Measurements from ENCODE around the gene GAS6. TPM values are rescaled to one million over a fixed set of nuclear protein-coding genes. Genes with fewer than 3 reads are reported as not detected.
"Not testable (repeated sequence)": the region's sequence is repeated elsewhere in the genome, so short reads cannot be mapped to it uniquely, and the experiment has no call there.

GAS6 gene
- polyA plus RNA-seq, 4 donors: 23.6 to 57.1 (median 29.3) TPM

DNA sequence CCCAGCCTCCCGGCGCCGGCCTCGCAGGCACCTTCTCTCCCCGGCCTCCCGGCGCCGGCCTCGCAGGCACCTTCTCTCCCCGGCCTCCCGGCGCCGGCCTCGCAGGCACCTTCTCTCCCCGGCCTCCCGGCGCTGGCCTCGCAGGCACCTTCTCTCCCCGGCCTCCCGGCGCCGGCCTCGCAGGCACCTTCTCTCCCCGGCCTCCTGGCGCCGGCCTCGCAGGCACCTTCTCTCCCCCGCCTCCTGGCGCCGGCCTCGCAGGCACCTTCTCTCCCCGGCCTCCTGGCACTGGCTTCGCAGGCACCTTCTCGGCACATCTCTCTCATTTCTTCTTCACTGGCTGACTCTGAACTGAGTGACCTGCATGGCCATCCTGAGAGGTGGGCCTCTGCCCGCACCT is 37.4 kb downstream of the GAS6 start:
- DNase-seq (ENCODE audit: low read depth in 4 of 4, low spot score in 3 of 4): not testable (repeated sequence)

DNA sequence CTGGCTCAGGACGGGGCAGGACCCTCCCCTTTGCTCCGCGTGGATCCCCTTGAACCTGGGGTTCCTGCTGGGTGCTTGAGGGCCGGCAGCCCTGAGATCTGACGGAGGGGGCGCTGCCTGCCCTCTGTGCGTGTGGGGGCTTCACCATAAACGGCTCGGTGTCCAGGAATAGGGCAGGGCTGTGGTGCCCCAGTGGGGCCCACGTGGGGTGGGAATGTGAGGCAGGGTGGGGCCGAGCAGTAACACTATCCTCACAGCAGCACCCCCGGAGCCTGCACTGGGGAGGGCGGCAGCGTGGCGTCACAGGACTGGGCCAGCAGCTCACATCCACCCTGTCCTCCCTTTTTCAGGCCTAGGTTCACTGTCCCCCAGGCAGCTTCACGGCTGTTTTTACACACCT is 38.0 kb downstream of the GAS6 start:
- no peak for DNase-seq (ENCODE audit: low read depth in 4 of 4, low spot score in 3 of 4)

DNA sequence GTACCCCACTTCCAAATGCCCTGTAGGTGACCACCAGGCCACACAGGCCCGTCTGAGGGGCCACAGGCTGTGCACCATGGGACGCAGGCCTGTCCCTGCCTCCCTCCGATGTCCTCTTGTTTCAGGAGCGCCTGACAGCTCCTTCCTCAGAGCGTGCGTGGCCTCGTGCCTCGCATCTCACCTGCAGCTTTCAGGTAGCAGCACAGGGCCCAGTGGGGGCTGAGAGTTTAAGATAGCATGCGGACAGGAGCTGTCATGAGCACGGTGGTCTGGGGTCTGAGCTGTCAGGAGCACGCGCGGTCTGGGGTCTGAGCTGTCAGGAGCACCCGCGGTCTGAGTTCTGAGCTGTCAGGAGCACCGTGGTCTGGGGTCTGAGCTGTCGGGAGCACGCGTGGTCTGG is 40.1 kb downstream of the GAS6 start:
- no peak for DNase-seq (ENCODE audit: low read depth in 4 of 4, low spot score in 3 of 4)

- no peak for DNase-seq (ENCODE audit: low read depth in 4 of 4, low spot score in 3 of 4)
Measured at GRCh38 chr13:113822956-113823744, 40.7 kb downstream of the GAS6 start.

- DNase-seq (ENCODE audit: low read depth in 4 of 4, low spot score in 3 of 4): no peak
Measured at GRCh38 chr13:113822266-113822665, 41.6 kb downstream of the GAS6 start.

DNA sequence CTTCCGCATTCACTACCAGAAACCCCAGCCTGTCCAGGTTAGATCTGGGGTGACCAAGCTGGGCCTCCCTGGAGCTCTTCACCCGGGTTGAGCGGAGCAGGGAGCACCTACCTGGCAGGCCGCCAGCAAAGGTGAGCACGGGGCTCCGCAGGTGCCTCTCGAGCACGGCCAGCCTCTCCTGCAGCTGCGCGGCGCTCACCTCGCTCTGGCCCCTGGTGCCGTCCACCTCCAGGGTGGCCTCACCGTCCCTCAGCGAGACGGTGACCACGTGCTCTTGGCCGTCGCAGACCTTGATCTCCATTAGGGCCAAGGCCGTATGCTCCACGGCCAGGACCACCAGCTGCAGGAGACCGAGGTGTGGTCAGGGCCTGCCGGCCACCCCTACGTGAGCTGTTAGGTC is 42.0 kb downstream of the GAS6 start:
- DNase-seq (ENCODE audit: low read depth in 4 of 4, low spot score in 3 of 4): no peak

- DNase-seq (ENCODE audit: low read depth in 4 of 4, low spot score in 3 of 4): no peak
Measured at GRCh38 chr13:113820813-113821651, 42.8 kb downstream of the GAS6 start.

DNA sequence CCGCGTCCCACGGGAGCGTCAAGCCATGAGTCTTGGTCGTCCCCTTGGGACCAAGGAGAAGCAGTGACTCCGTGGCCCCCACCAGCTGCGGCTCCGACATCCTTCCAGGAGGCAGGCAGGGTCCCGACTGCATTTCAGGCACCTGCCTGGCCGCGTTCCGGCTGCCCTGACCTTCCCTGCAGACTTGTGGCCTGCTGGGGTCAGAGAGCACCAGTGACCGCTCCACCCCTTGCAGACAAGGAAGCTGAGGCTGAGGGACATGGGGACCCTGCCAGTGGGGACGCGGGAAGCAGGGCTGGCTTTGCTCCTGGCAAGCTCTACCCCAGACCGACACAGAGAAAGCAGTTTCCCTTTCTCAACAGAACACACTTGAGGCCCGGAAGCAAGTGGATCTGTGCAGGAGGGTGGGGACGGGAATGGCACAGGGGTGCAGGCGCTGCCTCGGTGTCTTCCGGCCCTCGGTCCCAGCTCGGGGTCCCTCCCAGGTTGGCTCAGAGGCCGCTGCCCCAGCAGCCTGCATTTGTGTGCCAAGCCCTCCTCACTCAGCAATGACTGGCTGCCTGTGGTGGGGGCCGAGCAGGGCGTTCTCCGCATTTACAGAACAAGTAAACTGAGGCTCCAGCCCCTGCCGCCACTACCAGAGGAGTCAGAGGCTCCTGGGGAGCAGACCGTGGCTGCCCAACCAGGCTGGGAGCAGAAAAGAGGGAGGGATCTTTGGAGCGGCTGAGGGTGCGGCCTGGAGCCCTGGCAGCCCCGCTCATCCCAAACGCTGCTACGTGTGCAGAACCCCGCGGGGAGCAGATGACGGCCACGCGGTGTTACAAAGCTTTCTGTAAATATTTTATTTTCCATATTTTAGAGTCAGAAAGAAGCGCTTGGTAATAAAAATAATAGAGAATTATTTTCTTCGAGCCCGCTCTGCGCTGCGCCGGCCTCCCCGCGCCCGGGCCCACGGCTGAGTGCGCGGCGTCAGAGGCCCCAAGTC is 43.9 kb downstream of the GAS6 start:
- no peak for DNase-seq (ENCODE audit: low read depth in 4 of 4, low spot score in 3 of 4)

DNA sequence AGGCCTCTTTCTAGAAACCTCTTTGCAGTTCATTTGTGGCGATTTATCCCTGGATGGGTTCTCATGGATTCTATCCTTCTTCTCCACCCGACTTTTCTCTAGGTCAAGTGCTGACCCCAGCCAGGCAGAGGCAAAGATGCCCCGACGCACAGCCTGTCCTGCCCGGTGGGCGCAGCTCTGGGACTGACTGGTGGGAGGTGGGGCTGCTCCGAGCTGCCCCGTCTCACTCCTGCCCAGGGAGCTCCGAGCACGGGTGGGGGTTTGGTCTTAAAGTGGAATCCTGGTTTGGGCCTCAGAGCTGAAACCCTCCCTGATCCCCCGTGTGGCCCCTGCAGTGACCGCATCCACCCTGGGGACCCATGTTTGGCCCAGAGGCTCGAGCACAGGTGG is 44.5 kb downstream of the GAS6 start:
- DNase-seq (ENCODE audit: low read depth in 4 of 4, low spot score in 3 of 4): no peak

GRCh38 chr13:113818700-113819295 is 45.1 kb downstream of the GAS6 start:
- no peak for DNase-seq (ENCODE audit: low read depth in 4 of 4, low spot score in 3 of 4)

- no peak for DNase-seq (ENCODE audit: low read depth in 4 of 4, low spot score in 3 of 4)
Measured at GRCh38 chr13:113817860-113818691, 45.8 kb downstream of the GAS6 start.

GRCh38 chr13:113816946-113817859 is 46.7 kb downstream of the GAS6 start:
- DNase-seq (ENCODE audit: low read depth in 4 of 4, low spot score in 3 of 4): peak in 3 of 4 donors; percentile 42 to 73 (median 65)

GRCh38 chr13:113816254-113816929 is 47.5 kb downstream of the GAS6 start:
- no peak for DNase-seq (ENCODE audit: low read depth in 4 of 4, low spot score in 3 of 4)

GRCh38 chr13:113815151-113816058 is 48.5 kb downstream of the GAS6 start:
- no peak for DNase-seq (ENCODE audit: low read depth in 4 of 4, low spot score in 3 of 4)

GRCh38 chr13:113814435-113814821 is 49.4 kb downstream of the GAS6 start:
- DNase-seq (ENCODE audit: low read depth in 4 of 4, low spot score in 3 of 4): no peak

DNA sequence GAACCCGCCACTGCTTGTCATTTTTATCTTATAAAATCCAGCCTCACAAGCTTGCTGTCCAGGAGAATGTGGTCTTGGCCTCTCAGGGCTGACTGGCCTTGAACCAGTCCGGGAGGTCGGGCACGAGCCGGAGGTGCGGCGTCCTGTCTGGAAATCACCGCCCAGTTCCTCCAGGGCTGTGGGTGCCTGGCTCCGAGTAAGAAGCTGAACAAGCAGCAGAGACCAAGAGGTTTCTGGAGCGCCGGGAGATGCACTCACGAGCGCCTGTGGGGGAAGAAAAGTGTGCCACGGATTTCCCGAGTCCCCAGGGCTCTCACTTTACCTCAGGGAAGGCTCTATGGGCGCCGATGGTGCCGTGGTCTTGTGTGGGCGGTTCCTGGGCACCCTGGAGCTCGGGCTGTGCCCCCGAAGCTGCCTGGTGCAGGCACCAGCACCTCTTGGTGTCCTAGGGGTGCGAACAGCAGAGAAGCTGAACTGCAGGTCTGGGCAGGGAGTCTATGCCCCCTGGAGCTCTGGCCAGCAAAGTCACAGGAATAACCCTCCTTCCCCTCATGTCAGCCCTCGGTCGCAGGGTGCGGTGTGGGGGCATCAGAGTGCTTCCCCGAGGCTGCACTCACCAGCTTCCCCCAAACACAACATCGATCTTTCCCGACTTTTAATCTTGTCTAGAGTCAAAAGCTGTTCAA is 50.0 kb downstream of the GAS6 start:
- DNase-seq (ENCODE audit: low read depth in 4 of 4, low spot score in 3 of 4): no peak

All from left renal pelvis (tissue), 4 donors.